Prostate gland (tissue), 2 donors: ENCODE measurements around the gene OLFM1.

ENCODE experiments used
- CTCF ChIP-seq, 4 experiments: fragments of 200-600 bp in 2 of 4; fragments of 450-650 bp in 2 of 4; sonication (generic) in 2 of 4; IDR thresholded peaks; 1 replicate in 3 of 4; 2 replicates in 1 of 4; pipeline ENCODE4 v1.5.1; 2016 to 2019; ENCODE audit warnings: antibody characterized with exemption in 4 of 4, mild to moderate bottlenecking in 2 of 4, moderate library complexity in 2 of 4
- POLR2A ChIP-seq: fragments of 450-650 bp; IDR thresholded peaks from one replicate; pipeline ENCODE4 v1.6.1; 2016; ENCODE audit warnings: antibody characterized with exemption, mild to moderate bottlenecking
- POLR2AphosphoS5 ChIP-seq: sonication (generic); formaldehyde crosslinking; IDR thresholded peaks from one replicate; pipeline ENCODE4 v1.6.1; 2017; ENCODE audit warnings: antibody characterized with exemption

GRCh38 chr9:135091545-135091944, 4.1 kb downstream of the OLFM1 start:
- TF ChIP-seq CTCF (IDR thresholded peaks at IDR 0.05) = no peak
- TF ChIP-seq POLR2AphosphoS5 = no peak
- no peak for TF ChIP-seq POLR2A
